Liver (tissue), 9 donors: ENCODE measurements around the gene TEX29. TPM values are rescaled to one million over a fixed set of nuclear protein-coding genes. Genes with fewer than 3 reads are reported as not detected.

Experiments
- DNase-seq: peaks from one replicate; pipeline ENCODE4 v3.0.0-alpha.2; 2017; ENCODE audit warnings: low spot score
- H3K27ac ChIP-seq, 2 donors: one replicate each; pipeline ENCODE4 v1.7.0; 2013; ENCODE audit warnings: inconsistent platforms in 2 of 2, low read length in 2 of 2, control low read depth in 1 of 2, low read depth in 1 of 2, mild to moderate bottlenecking in 1 of 2
- H3K27me3 ChIP-seq, 4 donors: one replicate each; pipeline versions ENCODE4 v1.6.1 to v1.7.0; 2013; ENCODE audit warnings: low read length in 3 of 4, inconsistent platforms in 1 of 4, mild to moderate bottlenecking in 1 of 4, moderate library complexity in 1 of 4; ENCODE audit not compliant: control insufficient read depth in 4 of 4, insufficient read depth in 4 of 4
- H3K36me3 ChIP-seq, 4 donors: one replicate each; pipeline versions ENCODE4 v1.6.1 to v1.7.0; 2013; ENCODE audit warnings: low read length in 3 of 4, mild to moderate bottlenecking in 3 of 4, low read depth in 1 of 4, moderate library complexity in 1 of 4; ENCODE audit not compliant: control insufficient read depth in 4 of 4, insufficient read depth in 3 of 4
- H3K4me1 ChIP-seq, 4 donors: one replicate each; pipeline versions ENCODE4 v1.6.1 to v1.7.0; 2013; ENCODE audit warnings: low read length in 3 of 4, mild to moderate bottlenecking in 3 of 4, moderate library complexity in 1 of 4; ENCODE audit not compliant: control insufficient read depth in 4 of 4, insufficient read depth in 4 of 4
- H3K4me3 ChIP-seq, 3 donors: one replicate each; pipeline versions ENCODE4 v1.6.1 to v1.7.0; 2013; ENCODE audit warnings: low read length in 3 of 3, control low read depth in 1 of 3, low read depth in 1 of 3, mild to moderate bottlenecking in 1 of 3
- H3K9ac ChIP-seq, 2 donors: one replicate each; pipeline ENCODE4 v1.7.0; 2013; ENCODE audit warnings: low read length in 2 of 2, mild to moderate bottlenecking in 2 of 2, moderate library complexity in 2 of 2, control low read depth in 1 of 2, low read depth in 1 of 2
- H3K9me3 ChIP-seq, 4 donors: one replicate each; pipeline versions ENCODE4 v1.6.1 to v1.7.0; 2013; ENCODE audit warnings: low read length in 3 of 4; ENCODE audit not compliant: control insufficient read depth in 4 of 4
- EGR1 ChIP-seq, 2 donors: IDR thresholded peaks; 2 replicates each; pipeline ENCODE4 v1.6.1; 2016 to 2018; ENCODE audit warnings: antibody characterized with exemption in 2 of 2, low read depth in 2 of 2
- FOXA1 ChIP-seq: IDR thresholded peaks from 2 replicates; pipeline ENCODE4 v1.6.1; 2016; ENCODE audit warnings: antibody characterized with exemption
- GABPA ChIP-seq, 2 donors: IDR thresholded peaks in 1 of 2; conservative IDR thresholded peaks in 1 of 2; 2 replicates each; pipeline ENCODE4 v1.6.1; 2016; ENCODE audit warnings: antibody characterized with exemption in 2 of 2, mild to moderate bottlenecking in 1 of 2, moderate library complexity in 1 of 2
- HNF4A ChIP-seq, 2 donors: conservative IDR thresholded peaks; 2 replicates each; pipeline ENCODE4 v1.6.1; 2016; ENCODE audit warnings: antibody characterized with exemption in 2 of 2, mild to moderate bottlenecking in 2 of 2
- HNF4G ChIP-seq: IDR thresholded peaks from 2 replicates; pipeline ENCODE4 v1.6.1; 2016; ENCODE audit warnings: antibody characterized with exemption
- JUND ChIP-seq, 2 donors: IDR thresholded peaks; 2 replicates each; pipeline ENCODE4 v1.6.1; 2016; ENCODE audit warnings: antibody characterized with exemption in 2 of 2
- MAX ChIP-seq: IDR thresholded peaks from 2 replicates; pipeline ENCODE4 v1.6.1; 2016; ENCODE audit warnings: antibody characterized with exemption
- NR2F2 ChIP-seq: IDR thresholded peaks from 2 replicates; pipeline ENCODE4 v1.6.1; 2016; ENCODE audit warnings: antibody characterized with exemption
- RAD21 ChIP-seq, 2 donors: IDR thresholded peaks; 2 replicates each; pipeline ENCODE4 v1.6.1; 2016; ENCODE audit warnings: antibody characterized with exemption in 2 of 2, mild to moderate bottlenecking in 2 of 2
- RXRA ChIP-seq, 2 donors: IDR thresholded peaks; 2 replicates each; pipeline ENCODE4 v1.6.1; 2017 to 2018; ENCODE audit warnings: antibody characterized with exemption in 2 of 2, mild to moderate bottlenecking in 1 of 2
- SP1 ChIP-seq: IDR thresholded peaks from 2 replicates; pipeline ENCODE4 v1.6.1; 2018; ENCODE audit warnings: antibody characterized with exemption, mild to moderate bottlenecking
- TAF1 ChIP-seq: conservative IDR thresholded peaks from 2 replicates; pipeline ENCODE4 v1.6.1; 2016; ENCODE audit warnings: antibody characterized with exemption, mild to moderate bottlenecking
- YY1 ChIP-seq: IDR thresholded peaks from 2 replicates; pipeline ENCODE4 v1.6.1; 2016; ENCODE audit warnings: antibody characterized with exemption, mild to moderate bottlenecking
- WGBS: extraction: QIAGEN DNeasy Blood & Tissue Kit; methylation state at CpG from one replicate; pipeline ENCODE4 v1.1.7; 2013; 5-methylcytosine and 5-hydroxymethylcytosine counted together
- polyA plus RNA-seq, 2 donors: library from polyadenylated mRNA; stranded (reverse) in 1 of 2; unstranded in 1 of 2; fragments of 200-250 nt in 1 of 2; fragments of >200 nt in 1 of 2; fragmentation: Nextera tagmentation in 1 of 2; extraction: Ambion mirVana in 1 of 2; gene quantifications; one replicate each; pipeline versions ENCODE4 v1.2.1 to v1.2.3, GENCODE V29; 2013 to 2015
- total RNA-seq, 2 donors: library from RNA; depleted of rRNA; stranded (reverse); fragments of >200 nt; gene quantifications; one replicate each; pipeline ENCODE4 v1.2.3, GENCODE V29; 2014
- TF ChIP-seq, protein P1 (sequence below): IDR thresholded peaks from 2 replicates; pipeline ENCODE4 v1.6.1; 2016; ENCODE audit warnings: antibody characterized with exemption, mild to moderate bottlenecking
- TF ChIP-seq, protein P2 (sequence below): fragments of 150-350 bp; IDR thresholded peaks from 2 replicates; pipeline ENCODE4 v1.5.1; 2017; ENCODE audit warnings: improper control_type of control experiment, low read depth, low read length; ENCODE audit not compliant: missing input control
- TF ChIP-seq, protein P3 (sequence below): IDR thresholded peaks from 2 replicates; pipeline ENCODE4 v1.6.1; 2016; ENCODE audit warnings: antibody characterized with exemption
- donor health status: healthy.
- donor health status: healthy.
- donor health status: healthy.
- donor health status: healthy.
- donor health status: healthy.

Gene TEX29
- total and polyA plus RNA-seq, 4 donors: 0.17 TPM; not detected in 3

- no peak for DNase-seq
Measured at GRCh38 chr13:111303559-111303958, 16.9 kb upstream of the TEX29 start.

GRCh38 chr13:111304041-111304544 is 16.3 kb upstream of the TEX29 start:
- DNase-seq: no peak
- H3K27me3 ChIP-seq: no peaks in the 10 kb centered on the region
- 95% methylated on average over 15 of the region's 15 CpGs for WGBS
- TF ChIP-seq, protein P1, sequence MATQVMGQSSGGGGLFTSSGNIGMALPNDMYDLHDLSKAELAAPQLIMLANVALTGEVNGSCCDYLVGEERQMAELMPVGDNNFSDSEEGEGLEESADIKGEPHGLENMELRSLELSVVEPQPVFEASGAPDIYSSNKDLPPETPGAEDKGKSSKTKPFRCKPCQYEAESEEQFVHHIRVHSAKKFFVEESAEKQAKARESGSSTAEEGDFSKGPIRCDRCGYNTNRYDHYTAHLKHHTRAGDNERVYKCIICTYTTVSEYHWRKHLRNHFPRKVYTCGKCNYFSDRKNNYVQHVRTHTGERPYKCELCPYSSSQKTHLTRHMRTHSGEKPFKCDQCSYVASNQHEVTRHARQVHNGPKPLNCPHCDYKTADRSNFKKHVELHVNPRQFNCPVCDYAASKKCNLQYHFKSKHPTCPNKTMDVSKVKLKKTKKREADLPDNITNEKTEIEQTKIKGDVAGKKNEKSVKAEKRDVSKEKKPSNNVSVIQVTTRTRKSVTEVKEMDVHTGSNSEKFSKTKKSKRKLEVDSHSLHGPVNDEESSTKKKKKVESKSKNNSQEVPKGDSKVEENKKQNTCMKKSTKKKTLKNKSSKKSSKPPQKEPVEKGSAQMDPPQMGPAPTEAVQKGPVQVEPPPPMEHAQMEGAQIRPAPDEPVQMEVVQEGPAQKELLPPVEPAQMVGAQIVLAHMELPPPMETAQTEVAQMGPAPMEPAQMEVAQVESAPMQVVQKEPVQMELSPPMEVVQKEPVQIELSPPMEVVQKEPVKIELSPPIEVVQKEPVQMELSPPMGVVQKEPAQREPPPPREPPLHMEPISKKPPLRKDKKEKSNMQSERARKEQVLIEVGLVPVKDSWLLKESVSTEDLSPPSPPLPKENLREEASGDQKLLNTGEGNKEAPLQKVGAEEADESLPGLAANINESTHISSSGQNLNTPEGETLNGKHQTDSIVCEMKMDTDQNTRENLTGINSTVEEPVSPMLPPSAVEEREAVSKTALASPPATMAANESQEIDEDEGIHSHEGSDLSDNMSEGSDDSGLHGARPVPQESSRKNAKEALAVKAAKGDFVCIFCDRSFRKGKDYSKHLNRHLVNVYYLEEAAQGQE: no peak
- TF ChIP-seq HNF4G: no peak
- no peak for TF ChIP-seq EGR1 (IDR thresholded peaks at IDR 0.05; ENCODE audit: low read depth in 2 of 2)
- TF ChIP-seq, protein P2, sequence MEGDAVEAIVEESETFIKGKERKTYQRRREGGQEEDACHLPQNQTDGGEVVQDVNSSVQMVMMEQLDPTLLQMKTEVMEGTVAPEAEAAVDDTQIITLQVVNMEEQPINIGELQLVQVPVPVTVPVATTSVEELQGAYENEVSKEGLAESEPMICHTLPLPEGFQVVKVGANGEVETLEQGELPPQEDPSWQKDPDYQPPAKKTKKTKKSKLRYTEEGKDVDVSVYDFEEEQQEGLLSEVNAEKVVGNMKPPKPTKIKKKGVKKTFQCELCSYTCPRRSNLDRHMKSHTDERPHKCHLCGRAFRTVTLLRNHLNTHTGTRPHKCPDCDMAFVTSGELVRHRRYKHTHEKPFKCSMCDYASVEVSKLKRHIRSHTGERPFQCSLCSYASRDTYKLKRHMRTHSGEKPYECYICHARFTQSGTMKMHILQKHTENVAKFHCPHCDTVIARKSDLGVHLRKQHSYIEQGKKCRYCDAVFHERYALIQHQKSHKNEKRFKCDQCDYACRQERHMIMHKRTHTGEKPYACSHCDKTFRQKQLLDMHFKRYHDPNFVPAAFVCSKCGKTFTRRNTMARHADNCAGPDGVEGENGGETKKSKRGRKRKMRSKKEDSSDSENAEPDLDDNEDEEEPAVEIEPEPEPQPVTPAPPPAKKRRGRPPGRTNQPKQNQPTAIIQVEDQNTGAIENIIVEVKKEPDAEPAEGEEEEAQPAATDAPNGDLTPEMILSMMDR: no peak
- no peak for TF ChIP-seq FOXA1
- TF ChIP-seq GABPA (IDR thresholded peaks at IDR 0.05 in 1 of 2, conservative IDR thresholded peaks at IDR 0.05 in 1 of 2): no peak
- no peak for TF ChIP-seq MAX
- no peak for TF ChIP-seq NR2F2
- H3K9me3 ChIP-seq: no peaks in the 10 kb centered on the region
- H3K4me3 ChIP-seq: no peak overlapping the region
- H3K27ac ChIP-seq: no peak overlapping the region
- H3K36me3 ChIP-seq: peaks cover 6 to 63% (median 54%) of the 10 kb centered on the region in 4 donors
- no peaks in the 10 kb centered on the region for H3K4me1 ChIP-seq
- H3K9ac ChIP-seq: no peak overlapping the region

More at GRCh38 chr13:111303559-111303958, 16.9 kb upstream of the TEX29 start:
- 97% methylated on average over 11 of the region's 11 CpGs for WGBS
- peaks cover 9 to 67% (median 54%) of the 10 kb centered on the region in 4 donors for H3K36me3 ChIP-seq
- no peak overlapping the region for H3K27ac ChIP-seq
- no peaks in the 10 kb centered on the region for H3K9me3 ChIP-seq
- no peak overlapping the region for H3K4me3 ChIP-seq
- no peaks in the 10 kb centered on the region for H3K27me3 ChIP-seq
- no peak overlapping the region for H3K9ac ChIP-seq
- TF ChIP-seq NR2F2: no peak
- no peak for TF ChIP-seq FOXA1
- TF ChIP-seq GABPA (IDR thresholded peaks at IDR 0.05 in 1 of 2, conservative IDR thresholded peaks at IDR 0.05 in 1 of 2): no peak
- H3K4me1 ChIP-seq: no peaks in the 10 kb centered on the region

DNA sequence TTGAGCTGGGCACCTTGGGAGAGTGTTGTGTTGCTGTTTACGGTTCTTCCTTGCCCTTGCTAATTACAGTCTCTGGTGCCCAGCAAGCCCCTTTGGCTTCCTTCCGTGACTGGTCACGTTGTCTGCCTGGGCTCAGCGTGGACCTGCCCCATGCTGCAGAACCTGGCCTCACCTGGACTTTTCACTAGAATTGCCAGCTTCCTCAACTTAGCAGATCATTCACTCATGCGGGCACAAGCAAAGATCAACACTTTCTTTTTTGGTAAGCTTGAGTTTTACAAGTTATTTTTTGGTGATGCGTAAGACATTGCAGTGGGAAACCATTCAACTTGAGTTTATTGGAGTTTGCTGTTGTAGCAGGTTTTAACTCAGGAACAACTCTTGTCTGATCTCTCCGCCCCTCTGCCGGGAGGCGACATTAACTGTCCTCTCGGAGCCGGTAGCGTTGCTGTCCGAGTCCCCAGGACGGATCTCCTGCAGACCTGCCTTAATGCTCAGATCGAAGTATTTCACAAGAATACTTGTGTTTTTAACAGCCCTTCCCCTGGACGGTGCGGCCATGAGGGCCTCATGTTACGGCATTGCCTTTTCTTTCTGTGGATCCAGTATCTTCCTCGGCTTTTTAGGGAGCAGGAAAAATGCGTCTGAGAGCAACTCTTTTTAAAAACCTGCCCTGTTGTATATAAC is 15.7 kb upstream of the TEX29 start:
- TF ChIP-seq JUND (IDR thresholded peaks at IDR 0.05) (no peak), YY1 (no peak), RAD21 (IDR thresholded peaks at IDR 0.05) (no peak), NR2F2 (no peak), TAF1 (no peak), RXRA (IDR thresholded peaks at IDR 0.05) (no peak), EGR1 (IDR thresholded peaks at IDR 0.05; ENCODE audit: low read depth in 2 of 2) (no peak), HNF4A (conservative IDR thresholded peaks at IDR 0.05) (no peak), SP1 (no peak)
- TF ChIP-seq, protein P3, sequence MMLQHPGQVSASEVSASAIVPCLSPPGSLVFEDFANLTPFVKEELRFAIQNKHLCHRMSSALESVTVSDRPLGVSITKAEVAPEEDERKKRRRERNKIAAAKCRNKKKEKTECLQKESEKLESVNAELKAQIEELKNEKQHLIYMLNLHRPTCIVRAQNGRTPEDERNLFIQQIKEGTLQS: no peak
- TF ChIP-seq, protein P2: no peak
- H3K36me3 ChIP-seq: peaks cover 6 to 63% (median 54%) of the 10 kb centered on the region in 4 donors
- WGBS: 97% methylated on average over 20 of the region's 20 CpGs
- no peak overlapping the region for H3K4me3 ChIP-seq
- no peak overlapping the region for H3K27ac ChIP-seq
- no peaks in the 10 kb centered on the region for H3K4me1 ChIP-seq
- H3K27me3 ChIP-seq: no peaks in the 10 kb centered on the region
- no peaks in the 10 kb centered on the region for H3K9me3 ChIP-seq
- H3K9ac ChIP-seq: no peak overlapping the region
- DNase-seq: no peak
